H1 (cell line): ENCODE data around the gene DENND1A. TPM values are rescaled to one million over a fixed set of nuclear protein-coding genes. Genes with fewer than 3 reads are reported as not detected.

ENCODE experiments used
- CTCF ChIA-PET: fragments of 300-600 bp; sonication (Branson Sonifier 250); formaldehyde crosslinking; loops from one replicate; lab custom pipeline; 2021; ENCODE audit not compliant: partially characterized antibody; lab: Charles Lee
- POLR2A ChIA-PET: fragments of 300-600 bp; sonication (Branson Sonifier 250); formaldehyde crosslinking; loops from one replicate; lab custom pipeline; 2021; ENCODE audit warnings: inconsistent platforms; ENCODE audit not compliant: partially characterized antibody; lab: Charles Lee
- DNase-seq, 2 experiments: peaks; one replicate each; pipeline versions ENCODE4 v3.0.0 to v3.0.0-alpha.2; 2010 to 2022; ENCODE audit warnings: low spot score in 2 of 2, low read depth in 1 of 2, mixed read lengths in 1 of 2
- FAIRE-seq: peaks from 2 replicates; lab custom pipeline; 2011; peaks lifted over from hg19 to GRCh38; lab: Jason Lieb, UNC
- H2AFZ ChIP-seq: 2 replicates; pipeline ENCODE4 v1.8.1; 2012; ENCODE audit warnings: low read length, inconsistent platforms
- H2AK5ac ChIP-seq: 2 replicates; pipeline ENCODE4 v1.6.1; 2013; ENCODE audit warnings: low read depth, low read length
- H2BK120ac ChIP-seq: replicated peaks from 2 replicates; pipeline ENCODE3; 2013; ENCODE audit warnings: low read depth, low read length, inconsistent platforms
- H2BK12ac ChIP-seq: 2 replicates; pipeline ENCODE4 v1.6.1; 2013; ENCODE audit warnings: low read depth, low read length
- H2BK15ac ChIP-seq: 2 replicates; pipeline ENCODE4 v1.6.1; 2013; ENCODE audit warnings: low read length
- H2BK20ac ChIP-seq: 2 replicates; pipeline ENCODE4 v1.6.1; 2013; ENCODE audit warnings: low read length
- H2BK5ac ChIP-seq: 2 replicates; pipeline ENCODE4 v1.6.1; 2013; ENCODE audit warnings: low read depth, low read length
- H3K14ac ChIP-seq: 2 replicates; pipeline ENCODE4 v1.6.1; 2013; ENCODE audit warnings: inconsistent platforms; ENCODE audit not compliant: insufficient read length
- H3K18ac ChIP-seq: 2 replicates; pipeline ENCODE4 v1.6.1; 2013; ENCODE audit warnings: low read length; ENCODE audit errors: extremely low read depth
- H3K23ac ChIP-seq: 2 replicates; pipeline ENCODE4 v1.6.1; 2013; ENCODE audit warnings: inconsistent platforms; ENCODE audit not compliant: insufficient read length
- H3K23me2 ChIP-seq: 2 replicates; pipeline ENCODE4 v1.6.1; 2013; ENCODE audit warnings: low read depth, low read length
- H3K27ac ChIP-seq: 2 replicates; pipeline ENCODE4 v1.6.1; 2011; ENCODE audit warnings: low read depth, low read length, inconsistent platforms
- H3K27me3 ChIP-seq, 4 experiments: replicated peaks in 1 of 4; 1 replicate in 1 of 4; 2 replicates in 3 of 4; pipeline versions ENCODE4 v1.6.1 to v1.8.1; 2011 to 2013; ENCODE audit warnings: low read length in 3 of 4, mild to moderate bottlenecking in 3 of 4, inconsistent platforms in 2 of 4, mixed read lengths in 2 of 4, moderate library complexity in 1 of 4; ENCODE audit not compliant: control insufficient read depth in 3 of 4, insufficient read depth in 3 of 4; ENCODE audit errors: extremely low read depth in 1 of 4
- H3K36me3 ChIP-seq, 4 experiments: 2 replicates each; pipeline versions ENCODE4 v1.6.1 to v1.8.1; 2011 to 2013; ENCODE audit warnings: mild to moderate bottlenecking in 4 of 4, low read length in 3 of 4, moderate library complexity in 2 of 4, control low read depth in 1 of 4, inconsistent platforms in 1 of 4; ENCODE audit not compliant: insufficient read depth in 4 of 4, control insufficient read depth in 2 of 4
- H3K4ac ChIP-seq: replicated peaks from 2 replicates; pipeline ENCODE3; 2013; ENCODE audit warnings: low read length, low read depth, mixed read lengths, inconsistent platforms; ENCODE audit not compliant: insufficient read length
- H3K4me1 ChIP-seq, 4 experiments: replicated peaks in 1 of 4; 1 replicate in 1 of 4; 2 replicates in 3 of 4; pipeline versions ENCODE4 v1.6.1 to v1.8.1; 2011 to 2013; ENCODE audit warnings: low read length in 3 of 4, inconsistent platforms in 2 of 4, mixed read lengths in 1 of 4; ENCODE audit not compliant: insufficient read depth in 4 of 4, control insufficient read depth in 3 of 4
- H3K4me2 ChIP-seq, 2 experiments: 2 replicates each; pipeline versions ENCODE4 v1.6.1 to v1.8.1; 2011 to 2013; ENCODE audit warnings: low read depth in 2 of 2, low read length in 2 of 2, control low read depth in 1 of 2, inconsistent platforms in 1 of 2, mild to moderate bottlenecking in 1 of 2; ENCODE audit not compliant: insufficient read depth in 1 of 2
- H3K4me3 ChIP-seq, 4 experiments: fragments of 200-600, 300-600 bp in 1 of 4; sonication (generic), shearing (Covaris generic), sonication (Bioruptor Twin) in 1 of 4; 2 replicates each; pipeline versions ENCODE4 v1.5.1 to v1.8.1; 2011 to 2016; ENCODE audit warnings: low read length in 4 of 4, low read depth in 3 of 4, control low read depth in 2 of 4, inconsistent platforms in 2 of 4, mild to moderate bottlenecking in 2 of 4, mixed read lengths in 1 of 4, moderate library complexity in 1 of 4; ENCODE audit not compliant: insufficient read depth in 2 of 4; ENCODE audit errors: extremely low read depth in 1 of 4
- H3K56ac ChIP-seq: replicated peaks from 2 replicates; pipeline ENCODE3; 2013; ENCODE audit warnings: low read depth, mild to moderate bottlenecking, mixed read lengths, low read length, inconsistent platforms; ENCODE audit not compliant: insufficient read length
- H3K79me1 ChIP-seq: 2 replicates; pipeline ENCODE4 v1.6.1; 2013; ENCODE audit warnings: low read depth, low read length, control low read depth
- H3K79me2 ChIP-seq, 2 experiments: 2 replicates each; pipeline versions ENCODE4 v1.6.1 to v1.8.1; 2012 to 2013; ENCODE audit warnings: low read length in 2 of 2, mild to moderate bottlenecking in 2 of 2, inconsistent platforms in 1 of 2; ENCODE audit not compliant: insufficient read depth in 2 of 2, control insufficient read depth in 1 of 2
- H3K9ac ChIP-seq, 4 experiments: replicated peaks in 1 of 4; 1 replicate in 1 of 4; 2 replicates in 3 of 4; pipeline versions ENCODE4 v1.6.1 to v1.8.1; 2011 to 2013; ENCODE audit warnings: low read depth in 3 of 4, low read length in 3 of 4, control low read depth in 2 of 4, mild to moderate bottlenecking in 2 of 4, moderate library complexity in 2 of 4, inconsistent platforms in 1 of 4; ENCODE audit errors: extremely low read depth in 1 of 4
- H3K9me3 ChIP-seq, 2 experiments: 2 replicates each; pipeline versions ENCODE4 v1.6.1 to v1.8.1; 2012 to 2013; ENCODE audit warnings: mild to moderate bottlenecking in 2 of 2, moderate library complexity in 2 of 2, control low read depth in 1 of 2, inconsistent platforms in 1 of 2, low read depth in 1 of 2, low read length in 1 of 2, mixed read lengths in 1 of 2; ENCODE audit not compliant: insufficient read depth in 2 of 2
- H4K20me1 ChIP-seq, 2 experiments: replicated peaks in 1 of 2; 2 replicates each; pipeline versions ENCODE3 to v1.8.1; 2011 to 2013; ENCODE audit warnings: inconsistent platforms in 2 of 2, low read length in 2 of 2, mild to moderate bottlenecking in 1 of 2; ENCODE audit not compliant: insufficient read depth in 2 of 2, control insufficient read depth in 1 of 2
- H4K5ac ChIP-seq: 2 replicates; pipeline ENCODE4 v1.6.1; 2013; ENCODE audit warnings: low read length, low read depth, mixed read lengths, inconsistent platforms; ENCODE audit not compliant: insufficient read length
- H4K8ac ChIP-seq: 2 replicates; pipeline ENCODE4 v1.8.0; 2013; ENCODE audit warnings: mild to moderate bottlenecking, moderate library complexity, low read length, inconsistent platforms; ENCODE audit not compliant: insufficient read depth; ENCODE audit errors: extremely low read depth
- H4K91ac ChIP-seq: replicated peaks from 2 replicates; pipeline ENCODE3; 2013; ENCODE audit warnings: low read length, mixed read lengths, inconsistent platforms; ENCODE audit not compliant: insufficient read length
- CBX8 ChIP-seq: fragments of 300-800, 300-1000 bp; sonication (generic); IDR thresholded peaks from 2 replicates; pipeline ENCODE4 v1.7.1; 2016; ENCODE audit warnings: low read depth, low read length, borderline replicate concordance
- CREB1 ChIP-seq: IDR thresholded peaks from 2 replicates; pipeline ENCODE4 v1.6.1; 2012; ENCODE audit warnings: inconsistent platforms
- CTBP2 ChIP-seq: IDR thresholded peaks from 2 replicates; pipeline ENCODE4 v1.7.0; 2011; ENCODE audit warnings: borderline replicate concordance, mild to moderate bottlenecking, moderate library complexity, mixed read lengths, low read length; ENCODE audit not compliant: insufficient read depth, insufficient read length
- EGR1 ChIP-seq: IDR thresholded peaks from 2 replicates; pipeline ENCODE4 v1.6.1; 2011; ENCODE audit warnings: low read depth, low read length, borderline replicate concordance
- FOSL1 ChIP-seq: IDR thresholded peaks from 2 replicates; pipeline ENCODE4 v1.6.1; 2011; ENCODE audit warnings: mild to moderate bottlenecking, low read depth, low read length, moderate library complexity; ENCODE audit not compliant: insufficient read depth
- KDM5A ChIP-seq: fragments of 200-600 bp; IDR thresholded peaks from 2 replicates; pipeline ENCODE4 v1.7.1; 2012; ENCODE audit warnings: mild to moderate bottlenecking, low read length, inconsistent platforms, mixed read lengths
- NANOG ChIP-seq: IDR thresholded peaks from 2 replicates; pipeline ENCODE4 v1.6.1; 2011; ENCODE audit warnings: low read length, low read depth, mild to moderate bottlenecking, inconsistent platforms; ENCODE audit not compliant: insufficient read depth, poor library complexity, severe bottlenecking
- POLR2AphosphoS5 ChIP-seq: IDR thresholded peaks from 2 replicates; pipeline ENCODE4 v1.6.1; 2011; ENCODE audit warnings: low read depth, low read length
- TCF12 ChIP-seq: IDR thresholded peaks from 2 replicates; pipeline ENCODE4 v1.6.1; 2011; ENCODE audit warnings: low read depth, mild to moderate bottlenecking, low read length
- TEAD4 ChIP-seq: IDR thresholded peaks from 2 replicates; pipeline ENCODE4 v1.6.1; 2012; ENCODE audit warnings: low read depth, low read length, inconsistent platforms, mixed read lengths
- WGBS, 2 experiments: shearing (Covaris generic) in 1 of 2; methylation state at CpG; one replicate each; pipeline versions ENCODE4 v1.1.6 to v1.1.7; 2013 to 2015; ENCODE audit warnings: low lambda C conversion rate in 2 of 2, mixed read lengths in 2 of 2, inconsistent platforms in 1 of 2, low coverage in 1 of 2, missing lambda C conversion rate in 1 of 2; ENCODE audit not compliant: insufficient replicate concordance in 2 of 2, insufficient coverage in 1 of 2, insufficient read length in 1 of 2; ENCODE audit errors: extremely low coverage in 1 of 2, missing lambda C conversion rate in 1 of 2; 5-methylcytosine and 5-hydroxymethylcytosine counted together
- polyA plus RNA-seq, 7 experiments: library from polyadenylated mRNA; depleted of rRNA in 3 of 7; stranded (reverse) in 5 of 7; unstranded in 2 of 7; fragments of >200 nt in 5 of 7; fragments of 200-250 nt in 2 of 7; gene quantifications; 1 replicate in 5 of 7; 2 replicates in 1 of 7; 4 replicates in 1 of 7; pipeline versions ENCODE4 v1.2.1 to v1.2.3, GENCODE V29; 2011 to 2013; ENCODE audit warnings: missing spikeins in 2 of 7, mixed read lengths in 2 of 7
- total RNA-seq: library from RNA; stranded (reverse); fragmentation: NEBNext Ultra II Directional; extraction: Animal tissue kit (Norgen Biotek cat#: 25700); gene quantifications from 2 replicates; pipeline ENCODE4 v1.2.1, GENCODE V29; 2021
- TF ChIP-seq, protein P1 (sequence below): IDR thresholded peaks from 2 replicates; pipeline ENCODE4 v1.6.1; 2011; ENCODE audit warnings: low read depth, mild to moderate bottlenecking, low read length; ENCODE audit not compliant: insufficient read depth
- TF ChIP-seq, protein P2 (sequence below): IDR thresholded peaks from 2 replicates; pipeline ENCODE4 v1.6.1; 2012; ENCODE audit warnings: low read length, inconsistent platforms

DENND1A gene
- total and polyA plus RNA-seq, 2 of the 8 experiments (the other 6 are each of a cell fraction or from before 2014, with no cell fraction given), result 24.1 to 26.4 TPM

DNA sequence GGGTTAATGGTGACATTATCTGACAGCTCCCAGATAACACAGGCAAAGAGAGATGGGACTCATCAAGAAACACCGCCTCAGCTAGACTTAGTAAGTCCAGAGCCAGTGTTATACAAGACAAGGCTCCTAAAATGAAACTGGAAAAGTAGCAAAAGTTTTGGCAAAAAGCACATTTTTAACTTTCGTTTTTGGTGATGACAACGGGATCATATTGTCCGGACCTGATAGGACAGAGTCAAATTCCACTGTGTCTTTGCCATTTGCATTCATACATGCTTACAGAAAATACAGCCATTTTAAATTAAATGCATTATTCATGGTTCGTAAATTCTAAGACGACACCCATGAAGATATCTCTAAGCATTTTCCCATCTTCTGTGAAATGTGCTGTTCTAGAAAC, 421.9 kb downstream of the DENND1A start:
- no peak overlapping the region for H4K8ac ChIP-seq
- H3K23me2 ChIP-seq, result no peaks in the 10 kb centered on the region
- H2AK5ac ChIP-seq, result no peak overlapping the region
- H4K91ac ChIP-seq, result no peak overlapping the region
- no peak overlapping the region for H2BK20ac ChIP-seq
- no peak overlapping the region for H2BK120ac ChIP-seq
- H4K20me1 ChIP-seq, result peaks cover 0 to 3% of the 10 kb centered on the region in 2 experiments
- no peak overlapping the region for H3K4me2 ChIP-seq
- H3K27me3 ChIP-seq, result no peaks in the 10 kb centered on the region
- 92% methylated on average over 6 of the region's 6 CpGs; no CpG with 5 or more reads in 1 of the 2 experiments for WGBS, 2 experiments
- no peak overlapping the region for H4K5ac ChIP-seq
- ChIA-PET CTCF (interaction anchor here (0.7 to 1.7 kb wide), 3 partner anchors 34 to 47 kb away, joined by 3 to 4 read pairs (median 3); no protein-coding TSS in a partner anchor), POLR2A (interaction anchor here (0.6 kb wide), 1 partner anchor 38 kb away, joined by 3 read pairs; no protein-coding TSS in a partner anchor)
- no peaks in the 10 kb centered on the region for H3K79me1 ChIP-seq
- no peak for DNase-seq
- no peak overlapping the region for H3K18ac ChIP-seq
- no peaks in the 10 kb centered on the region for H3K36me3 ChIP-seq
- no peak overlapping the region for H3K4me3 ChIP-seq
- no peak overlapping the region for H2BK12ac ChIP-seq
- no peak overlapping the region for H3K4ac ChIP-seq
- no peak overlapping the region for H3K14ac ChIP-seq
- peaks cover 0 to 3% (median 0%) of the 10 kb centered on the region in 4 experiments; a peak in 3 of 7 replicates for H3K4me1 ChIP-seq
- H2BK15ac ChIP-seq, result no peak overlapping the region
- no peak overlapping the region for H2BK5ac ChIP-seq
- no peak overlapping the region for H3K23ac ChIP-seq
- FAIRE-seq, result no peak
- H3K56ac ChIP-seq, result no peak overlapping the region
- no peak overlapping the region for H3K27ac ChIP-seq
- no peak overlapping the region for H3K9ac ChIP-seq
- no peak overlapping the region for H2AFZ ChIP-seq
- no peaks in the 10 kb centered on the region for H3K9me3 ChIP-seq
- H3K79me2 ChIP-seq, result no peaks in the 10 kb centered on the region
- TF ChIP-seq, protein P1, sequence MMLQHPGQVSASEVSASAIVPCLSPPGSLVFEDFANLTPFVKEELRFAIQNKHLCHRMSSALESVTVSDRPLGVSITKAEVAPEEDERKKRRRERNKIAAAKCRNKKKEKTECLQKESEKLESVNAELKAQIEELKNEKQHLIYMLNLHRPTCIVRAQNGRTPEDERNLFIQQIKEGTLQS, result no peak
- TF ChIP-seq POLR2AphosphoS5, result no peak
- TF ChIP-seq CTBP2, result no peak
- TF ChIP-seq, protein P2, sequence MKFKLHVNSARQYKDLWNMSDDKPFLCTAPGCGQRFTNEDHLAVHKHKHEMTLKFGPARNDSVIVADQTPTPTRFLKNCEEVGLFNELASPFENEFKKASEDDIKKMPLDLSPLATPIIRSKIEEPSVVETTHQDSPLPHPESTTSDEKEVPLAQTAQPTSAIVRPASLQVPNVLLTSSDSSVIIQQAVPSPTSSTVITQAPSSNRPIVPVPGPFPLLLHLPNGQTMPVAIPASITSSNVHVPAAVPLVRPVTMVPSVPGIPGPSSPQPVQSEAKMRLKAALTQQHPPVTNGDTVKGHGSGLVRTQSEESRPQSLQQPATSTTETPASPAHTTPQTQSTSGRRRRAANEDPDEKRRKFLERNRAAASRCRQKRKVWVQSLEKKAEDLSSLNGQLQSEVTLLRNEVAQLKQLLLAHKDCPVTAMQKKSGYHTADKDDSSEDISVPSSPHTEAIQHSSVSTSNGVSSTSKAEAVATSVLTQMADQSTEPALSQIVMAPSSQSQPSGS, result no peak
- TF ChIP-seq KDM5A, result no peak
- no peak for TF ChIP-seq FOSL1
- no peak for TF ChIP-seq TCF12
- TF ChIP-seq CBX8, result no peak
- TF ChIP-seq CREB1, result no peak
- TF ChIP-seq NANOG, result no peak
- no peak for TF ChIP-seq EGR1
- TF ChIP-seq TEAD4, result no peak
